Measurements from ENCODE around the gene ARMS2. TPM values are rescaled to one million over a fixed set of nuclear protein-coding genes. Genes with fewer than 3 reads are reported as not detected.

ARMS2 gene
- total RNA-seq, 2 donors from 2014 or later: not detected

DNA sequence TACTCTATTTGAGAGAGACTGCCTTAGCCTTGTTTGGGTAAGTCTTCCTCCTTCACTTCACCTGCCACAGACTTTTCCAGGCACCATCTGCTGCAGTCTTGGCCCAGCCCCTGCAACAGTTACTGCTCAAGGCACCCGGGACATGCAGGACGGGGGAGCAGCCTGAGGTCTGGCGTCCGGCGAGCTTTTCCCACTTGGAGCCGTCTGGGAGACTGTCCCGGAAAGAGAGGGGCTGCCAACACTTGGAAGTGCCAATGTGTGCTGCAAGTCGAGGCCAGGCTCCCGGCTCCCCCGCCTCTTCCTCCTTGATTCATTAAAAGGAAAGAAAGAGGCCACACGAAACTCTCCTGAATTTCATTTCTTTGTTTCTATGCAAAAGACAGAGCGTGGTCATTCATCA is 20.6 kb downstream of the ARMS2 start:
- peak overlapping the region; percentile 97 for H3K27ac ChIP-seq (ENCODE audit: low read depth, low read length)
- no peaks in the 10 kb centered on the region for H3K9me3 ChIP-seq (ENCODE audit: control insufficient read depth, low read length)
- DNase-seq: no peak
- H3K36me3 Mint-ChIP-seq (ENCODE audit: low read depth): no peaks in the 10 kb centered on the region
- H3K4me1 ChIP-seq (ENCODE audit: control insufficient read depth, insufficient read depth, low read length): no peaks in the 10 kb centered on the region
- H3K4me3 Mint-ChIP-seq: no peak overlapping the region
- H3K27me3 ChIP-seq (ENCODE audit: control insufficient read depth, insufficient read depth, low read length, poor library complexity, severe bottlenecking): peaks cover 6% of the 10 kb centered on the region
- no peak overlapping the region for H3K9ac ChIP-seq (ENCODE audit: extremely low read depth, low read length, poor library complexity, severe bottlenecking)
- H3K4me3 ChIP-seq (ENCODE audit: low read length): no peak overlapping the region
- WGBS, 2 experiments (ENCODE audit: insufficient coverage in 1 of 2, insufficient read length in 1 of 2): 76 to 77% methylated on average over 9 to 12 of the region's 12 CpGs
- TF ChIP-seq, protein P1, sequence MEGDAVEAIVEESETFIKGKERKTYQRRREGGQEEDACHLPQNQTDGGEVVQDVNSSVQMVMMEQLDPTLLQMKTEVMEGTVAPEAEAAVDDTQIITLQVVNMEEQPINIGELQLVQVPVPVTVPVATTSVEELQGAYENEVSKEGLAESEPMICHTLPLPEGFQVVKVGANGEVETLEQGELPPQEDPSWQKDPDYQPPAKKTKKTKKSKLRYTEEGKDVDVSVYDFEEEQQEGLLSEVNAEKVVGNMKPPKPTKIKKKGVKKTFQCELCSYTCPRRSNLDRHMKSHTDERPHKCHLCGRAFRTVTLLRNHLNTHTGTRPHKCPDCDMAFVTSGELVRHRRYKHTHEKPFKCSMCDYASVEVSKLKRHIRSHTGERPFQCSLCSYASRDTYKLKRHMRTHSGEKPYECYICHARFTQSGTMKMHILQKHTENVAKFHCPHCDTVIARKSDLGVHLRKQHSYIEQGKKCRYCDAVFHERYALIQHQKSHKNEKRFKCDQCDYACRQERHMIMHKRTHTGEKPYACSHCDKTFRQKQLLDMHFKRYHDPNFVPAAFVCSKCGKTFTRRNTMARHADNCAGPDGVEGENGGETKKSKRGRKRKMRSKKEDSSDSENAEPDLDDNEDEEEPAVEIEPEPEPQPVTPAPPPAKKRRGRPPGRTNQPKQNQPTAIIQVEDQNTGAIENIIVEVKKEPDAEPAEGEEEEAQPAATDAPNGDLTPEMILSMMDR (conservative IDR thresholded peaks at IDR 0.05): no peak
- no peaks in the 10 kb centered on the region for H3K9me3 Mint-ChIP-seq
- H3K27me3 Mint-ChIP-seq (ENCODE audit: insufficient read depth): peaks cover 2% of the 10 kb centered on the region
- H3K36me3 ChIP-seq (ENCODE audit: control insufficient read depth, insufficient read depth, low read length): no peaks in the 10 kb centered on the region
- H3K27ac Mint-ChIP-seq: no peak overlapping the region
- peaks cover 26% of the 10 kb centered on the region for H3K4me1 Mint-ChIP-seq

DNA sequence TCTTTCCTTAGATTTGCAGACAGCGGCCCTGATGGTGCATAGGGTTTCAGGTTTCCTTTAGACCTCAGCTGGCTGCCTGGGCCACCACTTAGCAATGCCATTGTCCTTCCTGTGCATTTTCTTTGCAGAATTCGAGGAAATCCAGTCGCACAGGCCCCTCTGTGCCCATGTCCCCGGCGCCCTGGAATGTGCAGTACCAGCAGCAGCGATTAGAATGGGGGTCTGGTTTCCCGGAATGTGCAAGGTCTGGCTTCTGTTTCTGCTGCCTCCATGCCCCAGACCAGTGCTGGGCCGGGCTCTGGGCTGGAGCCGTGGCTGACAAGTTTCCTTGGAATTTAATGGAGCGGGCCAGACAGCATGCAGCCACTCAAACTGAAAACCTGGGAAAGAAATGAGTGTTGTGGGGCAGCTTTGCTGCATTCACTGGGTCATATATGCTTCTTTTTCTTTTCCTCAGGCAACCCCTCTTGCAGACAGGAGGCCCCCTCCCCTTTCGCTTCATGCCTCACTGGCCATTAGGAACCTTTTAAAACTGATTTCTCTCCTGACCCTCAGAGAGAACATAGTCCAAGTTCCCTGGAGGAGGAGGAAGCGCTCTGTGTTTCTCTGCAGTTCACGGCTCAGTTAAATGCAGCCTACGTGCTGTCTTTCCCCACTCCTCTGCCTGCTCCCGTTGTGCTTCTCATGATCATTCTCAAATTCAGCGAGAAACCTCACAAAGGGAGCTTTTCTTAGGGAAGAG is 21.3 kb downstream of the ARMS2 start:
- H3K36me3 Mint-ChIP-seq (ENCODE audit: low read depth): no peaks in the 10 kb centered on the region
- H3K27ac ChIP-seq (ENCODE audit: low read depth, low read length): peak overlapping the region; percentile 97
- H3K4me1 Mint-ChIP-seq: peaks cover 26% of the 10 kb centered on the region
- H3K27ac Mint-ChIP-seq: no peak overlapping the region
- no peak overlapping the region for H3K4me3 Mint-ChIP-seq
- H3K4me1 ChIP-seq (ENCODE audit: control insufficient read depth, insufficient read depth, low read length): no peaks in the 10 kb centered on the region
- H3K9ac ChIP-seq (ENCODE audit: extremely low read depth, low read length, poor library complexity, severe bottlenecking): no peak overlapping the region
- DNase-seq: peak; percentile 64
- H3K27me3 ChIP-seq (ENCODE audit: control insufficient read depth, insufficient read depth, low read length, poor library complexity, severe bottlenecking): no peaks in the 10 kb centered on the region
- no peaks in the 10 kb centered on the region for H3K36me3 ChIP-seq (ENCODE audit: control insufficient read depth, insufficient read depth, low read length)
- WGBS, 2 experiments (ENCODE audit: insufficient coverage in 1 of 2, insufficient read length in 1 of 2): 55 to 72% methylated on average over 6 to 16 of the region's 16 CpGs
- peaks cover under 1% of the 10 kb centered on the region for H3K27me3 Mint-ChIP-seq (ENCODE audit: insufficient read depth)
- no peaks in the 10 kb centered on the region for H3K9me3 Mint-ChIP-seq
- H3K4me3 ChIP-seq (ENCODE audit: low read length): no peak overlapping the region
- TF ChIP-seq, protein P1 (conservative IDR thresholded peaks at IDR 0.05): no peak
- H3K9me3 ChIP-seq (ENCODE audit: control insufficient read depth, low read length): no peaks in the 10 kb centered on the region

DNA sequence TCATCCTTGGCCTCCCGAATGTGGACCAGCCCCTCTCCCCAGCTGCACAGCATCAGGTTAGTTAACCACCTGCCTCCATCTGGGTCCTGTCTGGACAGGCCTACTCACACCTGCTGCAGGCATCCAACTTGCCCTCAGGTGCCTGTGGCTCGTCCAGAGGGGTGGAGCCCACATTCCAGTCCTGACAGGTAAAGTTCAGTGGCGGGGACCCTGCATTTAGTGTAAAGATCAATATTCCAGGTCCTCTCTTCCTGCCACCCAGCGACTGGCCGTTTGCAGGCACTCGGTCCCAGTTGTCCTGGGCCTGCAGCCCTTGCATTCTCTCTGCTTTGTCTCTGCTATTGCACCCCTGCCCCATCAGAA is 21.9 kb downstream of the ARMS2 start:
- peaks cover 4% of the 10 kb centered on the region for H3K9me3 Mint-ChIP-seq
- H3K9ac ChIP-seq (ENCODE audit: extremely low read depth, low read length, poor library complexity, severe bottlenecking): no peak overlapping the region
- no peaks in the 10 kb centered on the region for H3K27me3 ChIP-seq (ENCODE audit: control insufficient read depth, insufficient read depth, low read length, poor library complexity, severe bottlenecking)
- WGBS, 2 experiments (ENCODE audit: insufficient coverage in 1 of 2, insufficient read length in 1 of 2): 68 to 85% methylated on average over 5 to 6 of the region's 6 CpGs
- H3K4me1 Mint-ChIP-seq: peaks cover 26% of the 10 kb centered on the region
- no peak overlapping the region for H3K4me3 Mint-ChIP-seq
- no peaks in the 10 kb centered on the region for H3K9me3 ChIP-seq (ENCODE audit: control insufficient read depth, low read length)
- H3K4me3 ChIP-seq (ENCODE audit: low read length): no peak overlapping the region
- no peaks in the 10 kb centered on the region for H3K4me1 ChIP-seq (ENCODE audit: control insufficient read depth, insufficient read depth, low read length)
- no peaks in the 10 kb centered on the region for H3K36me3 ChIP-seq (ENCODE audit: control insufficient read depth, insufficient read depth, low read length)
- peak overlapping the region; percentile 97 for H3K27ac ChIP-seq (ENCODE audit: low read depth, low read length)
- H3K36me3 Mint-ChIP-seq (ENCODE audit: low read depth): no peaks in the 10 kb centered on the region
- H3K27me3 Mint-ChIP-seq (ENCODE audit: insufficient read depth): no peaks in the 10 kb centered on the region
- TF ChIP-seq, protein P1 (conservative IDR thresholded peaks at IDR 0.05): no peak
- DNase-seq: peak; percentile 63
- no peak overlapping the region for H3K27ac Mint-ChIP-seq
